K562 (cell line): ENCODE measurements around the gene DDX60.

Experiments used
- CBX3 ChIP-seq, 2 experiments: IDR thresholded peaks; 1 replicate in 1 of 2; 2 replicates in 1 of 2; pipeline ENCODE4 v1.6.1; 2012; ENCODE audit warnings: inconsistent platforms in 2 of 2, low read length in 2 of 2, borderline replicate concordance in 1 of 2, control low read depth in 1 of 2
- CTCF ChIP-seq, 3 experiments: IDR thresholded peaks in 2 of 3; conservative IDR thresholded peaks in 1 of 3; 2 replicates each; pipeline ENCODE4 v1.5.1; 2011 to 2012; ENCODE audit warnings: low read length in 3 of 3, mild to moderate bottlenecking in 3 of 3, control low read depth in 2 of 3, improper control_type of control experiment in 1 of 3, inconsistent platforms in 1 of 3, low read depth in 1 of 3, mixed read lengths in 1 of 3, moderate library complexity in 1 of 3; ENCODE audit not compliant: insufficient read depth in 2 of 3
- PCBP2 ChIP-seq: fragments of 200-400 bp; formaldehyde crosslinking; IDR thresholded peaks from 2 replicates; pipeline ENCODE4 v1.6.1; 2018; ENCODE audit warnings: low read length, low read depth, mild to moderate bottlenecking, moderate library complexity; ENCODE audit not compliant: poor library complexity, severe bottlenecking
- POLR2AphosphoS2 ChIP-seq: IDR thresholded peaks from 2 replicates; pipeline ENCODE4 v1.6.1; 2012; ENCODE audit warnings: low read length, improper control_type of control experiment
- STAT6 ChIP-seq: sonication (generic); formaldehyde crosslinking; IDR thresholded peaks from 2 replicates; pipeline ENCODE4 v1.8.1; 2023; ENCODE audit warnings: mild to moderate bottlenecking, missing genetic modification reagents
- TAF9B ChIP-seq: fragments of 450-650 bp; IDR thresholded peaks from 2 replicates; pipeline ENCODE4 v1.6.1; 2018; ENCODE audit warnings: mild to moderate bottlenecking; ENCODE audit not compliant: partially characterized antibody
- UBTF ChIP-seq, 2 experiments: IDR thresholded peaks; 2 replicates each; pipeline ENCODE4 v1.6.1; 2012; ENCODE audit warnings: improper control_type of control experiment in 2 of 2, low read depth in 2 of 2, low read length in 2 of 2, borderline replicate concordance in 1 of 2
- USF2 ChIP-seq: sonication (generic); formaldehyde crosslinking; IDR thresholded peaks from 2 replicates; pipeline ENCODE4 v1.5.0; 2020; ENCODE audit warnings: missing genetic modification reagents
- ZBTB2 ChIP-seq: fragments of 450-650 bp; IDR thresholded peaks from 2 replicates; pipeline ENCODE4 v1.6.1; 2016; ENCODE audit warnings: antibody characterized with exemption
- ZNF124 ChIP-seq: sonication (generic); formaldehyde crosslinking; IDR thresholded peaks from 2 replicates; pipeline ENCODE4 v1.8.1; 2022; ENCODE audit warnings: missing genetic modification reagents
- ZNF766 ChIP-seq: fragments of 200-800 bp; sonication (Bioruptor generic); conservative IDR thresholded peaks from 2 replicates; pipeline ENCODE4 v1.6.1; 2016; ENCODE audit warnings: missing genetic modification characterization, missing compliant biosample characterization

GRCh38 chr4:168263039-168263438 is 55.5 kb downstream of the DDX60 start:
- TF ChIP-seq ZNF124 (CRISPR knock-in tag) (no peak), CTCF (IDR thresholded peaks at IDR 0.05 in 2 of 3, conservative IDR thresholded peaks at IDR 0.05 in 1 of 3; ENCODE audit: insufficient read depth in 2 of 3, low read depth in 1 of 3, low read length in 3 of 3) (no peak), POLR2AphosphoS2 (no peak), CBX3 (IDR thresholded peaks at IDR 0.05; ENCODE audit: borderline replicate concordance in 1 of 2, low read length in 2 of 2) (no peak), TAF9B (no peak), ZBTB2 (no peak), ZNF766 (CRISPR knock-in tag) (no peak), STAT6 (CRISPR knock-in tag) (no peak), UBTF (IDR thresholded peaks at IDR 0.05; ENCODE audit: borderline replicate concordance in 1 of 2, low read depth in 2 of 2, low read length in 2 of 2) (no peak), PCBP2 (no peak), USF2 (CRISPR knock-in tag) (no peak)
